ENCODE results near the gene IFIT1B. TPM values are rescaled to one million over a fixed set of nuclear protein-coding genes. Genes with fewer than 3 reads are reported as not detected.

IFIT1B gene
- total and polyA plus RNA-seq, 9 of the 15 experiments (the other 6 are each of a cell fraction or from before 2014, with no cell fraction given), result not detected

GRCh38 chr10:89357096-89357495 is 20.8 kb upstream of the IFIT1B start:
- no peaks in the 10 kb centered on the region for H3K9me1 ChIP-seq (ENCODE audit: control insufficient read depth, insufficient read depth, low read length)
- 50% methylated on average over 1 of the region's 1 CpG for WGBS (ENCODE audit: insufficient coverage, low coverage, missing lambda C conversion rate)
- no peak overlapping the region for H3K4me2 ChIP-seq (ENCODE audit: insufficient read depth, low read length)
- H3K36me3 ChIP-seq (ENCODE audit: control insufficient read depth, insufficient read depth, low read length), result no peaks in the 10 kb centered on the region
- H3K9me3 ChIP-seq (replicated peaks; ENCODE audit: control insufficient read depth, insufficient read depth, low read depth, low read length), result no peaks in the 10 kb centered on the region; the same call in 1 of the 2 replicates
- FAIRE-seq, result no peak
- intact Hi-C loops (cut with micrococcal nuclease), result no loop called here
- in situ Hi-C loops (cut with MboI), result no loop called here
- no peak for DNase-seq (ENCODE audit: extremely low read depth in 1 of 4, low spot score in 3 of 4)
- H3K4me3 ChIP-seq, result no peak overlapping the region
- no peaks in the 10 kb centered on the region for H4K20me1 ChIP-seq (replicated peaks; ENCODE audit: control insufficient read depth, insufficient read depth, low read length)
- BruUV-seq (replicated peaks), result no TSS peak
- ATAC-seq, result no peak
- no peaks in the 10 kb centered on the region for H3K79me2 ChIP-seq (ENCODE audit: control insufficient read depth, insufficient read depth, low read length)
- no peak overlapping the region for H3K27ac ChIP-seq (ENCODE audit: extremely low read depth, low read depth, low read length)
- peaks cover 0 to 15% of the 10 kb centered on the region in 2 experiments; a peak in 2 of 5 replicates for H3K4me1 ChIP-seq (replicated peaks in 1 of 2; ENCODE audit: control insufficient read depth in 2 of 2, insufficient read depth in 2 of 2, low read length in 2 of 2)
- ChIA-PET CTCF (ENCODE audit: low intra/inter-chr PET ratio) (no interaction called here), POLR2A (no interaction called here)
- no peak overlapping the region for H3K9ac ChIP-seq (ENCODE audit: insufficient read depth in 1 of 2, low read depth in 2 of 2, low read length in 2 of 2)
- no peak overlapping the region for H2AFZ ChIP-seq (ENCODE audit: low read depth, low read length)
- no peaks in the 10 kb centered on the region for H3K27me3 ChIP-seq (ENCODE audit: control insufficient read depth in 2 of 2, insufficient read depth in 2 of 2, low read length in 2 of 2)
- TF ChIP-seq FOXJ3 (CRISPR knock-in tag; IDR thresholded peaks at IDR 0.05) (no peak), MGA (IDR thresholded peaks at IDR 0.05) (no peak), PYGO2 (tag; IDR thresholded peaks at IDR 0.05) (no peak), KAT2B (IDR thresholded peaks at IDR 0.05; ENCODE audit: low read depth, low read length) (no peak), DDX20 (tag; IDR thresholded peaks at IDR 0.05; ENCODE audit: low read depth) (no peak), TFAP4 (CRISPR knock-in tag; IDR thresholded peaks at IDR 0.05; ENCODE audit: borderline replicate concordance) (no peak), KLF16 (IDR thresholded peaks at IDR 0.05) (no peak), WHSC1 (IDR thresholded peaks at IDR 0.05; ENCODE audit: low read length) (no peak)

Measured in K562 (cell line).